Loucy (cell line): ENCODE measurements around the gene STEAP4.
"Not testable (repeated sequence)": the region's sequence is repeated elsewhere in the genome, so short reads cannot be mapped to it uniquely, and the experiment has no call there.

ENCODE experiments used
- H2AFZ ChIP-seq: fragments of 200-600 bp; sonication (generic); 2 replicates; pipeline ENCODE4 v1.6.0; 2016; ENCODE audit warnings: antibody characterized with exemption, mild to moderate bottlenecking, low read length, moderate library complexity
- H3F3A ChIP-seq: fragments of 200-600 bp; 2 replicates; pipeline ENCODE4 v1.6.0; 2016; ENCODE audit warnings: antibody characterized with exemption, low read depth, mild to moderate bottlenecking
- H3K27me3 ChIP-seq: fragments of 200-600 bp; sonication (generic); 2 replicates; pipeline ENCODE4 v1.6.1; 2014; ENCODE audit warnings: low read length, mild to moderate bottlenecking; ENCODE audit not compliant: insufficient read depth, poor library complexity, severe bottlenecking
- H3K36me3 ChIP-seq: fragments of 200-600 bp; sonication (generic); 2 replicates; pipeline ENCODE4 v1.6.1; 2016; ENCODE audit warnings: low read length; ENCODE audit not compliant: insufficient read depth
- H3K4me1 ChIP-seq: fragments of 200-600 bp; sonication (generic); 2 replicates; pipeline ENCODE4 v1.5.1; 2014; ENCODE audit warnings: low read length, mild to moderate bottlenecking; ENCODE audit not compliant: insufficient read depth, poor library complexity, severe bottlenecking
- H3K4me2 ChIP-seq: fragments of 200-600 bp; sonication (generic); 2 replicates; pipeline ENCODE4 v1.6.0; 2014; ENCODE audit warnings: antibody characterized with exemption, low read length, low read depth, mild to moderate bottlenecking; ENCODE audit not compliant: poor library complexity, severe bottlenecking
- H3K4me3 ChIP-seq: fragments of 200-600 bp; sonication (generic); 2 replicates; pipeline ENCODE4 v1.5.1; 2014; ENCODE audit warnings: low read length, mild to moderate bottlenecking, mixed read lengths; ENCODE audit not compliant: poor library complexity, severe bottlenecking
- H3K79me2 ChIP-seq: fragments of 200-600 bp; sonication (generic); 2 replicates; pipeline ENCODE4 v1.6.1; 2014; ENCODE audit warnings: low read length; ENCODE audit not compliant: insufficient read depth
- H3K9ac ChIP-seq: fragments of 200-600 bp; sonication (generic); 2 replicates; pipeline ENCODE4 v1.6.0; 2014; ENCODE audit warnings: mild to moderate bottlenecking, low read depth, low read length, moderate library complexity; ENCODE audit not compliant: poor library complexity, severe bottlenecking
- H3K9me2 ChIP-seq: fragments of 200-600 bp; sonication (generic); replicated peaks from 2 replicates; pipeline ENCODE4 v1.6.1; 2016; ENCODE audit warnings: low read depth, low read length, mixed read lengths
- H3K9me3 ChIP-seq: fragments of 200-600 bp; sonication (generic); 2 replicates; pipeline ENCODE4 v1.6.1; 2014; ENCODE audit warnings: mild to moderate bottlenecking, antibody characterized with exemption, low read length, low read depth; ENCODE audit not compliant: insufficient read depth
- H4K20me1 ChIP-seq: fragments of 200-600 bp; sonication (generic); 2 replicates; pipeline ENCODE4 v1.6.0; 2014; ENCODE audit warnings: antibody characterized with exemption, low read length, mild to moderate bottlenecking; ENCODE audit not compliant: insufficient read depth, poor library complexity, severe bottlenecking
- CTCF ChIP-seq: fragments of 200-600 bp; sonication (generic); conservative IDR thresholded peaks from 2 replicates; pipeline ENCODE4 v1.5.1; 2014; ENCODE audit warnings: mild to moderate bottlenecking, antibody characterized with exemption, low read length
- EZH2phosphoT487 ChIP-seq: fragments of 200-600 bp; IDR thresholded peaks from 2 replicates; pipeline ENCODE4 v1.6.1; 2018; ENCODE audit warnings: antibody characterized with exemption, mild to moderate bottlenecking, moderate library complexity, borderline replicate concordance

STEAP4 gene

GRCh38 chr7:88267421-88267820 is 39.3 kb downstream of the STEAP4 start:
- Histone ChIP-seq H3K36me3 (no peaks in the 10 kb centered on the region), H3K4me1 (no peaks in the 10 kb centered on the region), H3K27me3 (no peaks in the 10 kb centered on the region), H3K9me3 (no peaks in the 10 kb centered on the region), H3K4me2 (no peak overlapping the region), H3F3A (no peaks in the 10 kb centered on the region), H3K9me2 (no peaks in the 10 kb centered on the region), H3K4me3 (no peak overlapping the region), H2AFZ (no peak overlapping the region), H4K20me1 (no peaks in the 10 kb centered on the region), H3K79me2 (no peaks in the 10 kb centered on the region), H3K9ac (no peak overlapping the region)
- TF ChIP-seq EZH2phosphoT487 (no peak), CTCF (no peak)

- not testable (repeated sequence) for H4K20me1 ChIP-seq, H3K9me2 ChIP-seq, H3K27me3 ChIP-seq, H3F3A ChIP-seq, H3K4me3 ChIP-seq, H2AFZ ChIP-seq, H3K79me2 ChIP-seq, H3K36me3 ChIP-seq, H3K4me2 ChIP-seq, H3K9ac ChIP-seq, H3K4me1 ChIP-seq, H3K9me3 ChIP-seq
Observed at GRCh38 chr7:88264987-88265386, 41.7 kb downstream of the STEAP4 start.

GRCh38 chr7:88262562-88262961 is 44.1 kb downstream of the STEAP4 start:
- Histone ChIP-seq H3K27me3 (no peaks in the 10 kb centered on the region), H3K79me2 (no peaks in the 10 kb centered on the region), H3K9ac (no peak overlapping the region), H3K9me2 (no peaks in the 10 kb centered on the region), H2AFZ (no peak overlapping the region), H3K4me3 (no peak overlapping the region), H3K4me1 (no peaks in the 10 kb centered on the region), H3K4me2 (no peak overlapping the region), H3K9me3 (no peaks in the 10 kb centered on the region), H3F3A (no peaks in the 10 kb centered on the region), H3K36me3 (no peaks in the 10 kb centered on the region), H4K20me1 (no peaks in the 10 kb centered on the region)
- TF ChIP-seq CTCF: no peak
- no peak for TF ChIP-seq EZH2phosphoT487

- Histone ChIP-seq H3K36me3 (no peaks in the 10 kb centered on the region), H3K9me3 (no peaks in the 10 kb centered on the region), H3F3A (no peaks in the 10 kb centered on the region), H3K27me3 (no peaks in the 10 kb centered on the region), H3K9me2 (no peaks in the 10 kb centered on the region), H3K4me3 (no peak overlapping the region), H3K4me1 (no peaks in the 10 kb centered on the region), H3K79me2 (no peaks in the 10 kb centered on the region), H3K9ac (no peak overlapping the region), H4K20me1 (no peaks in the 10 kb centered on the region), H3K4me2 (no peak overlapping the region), H2AFZ (no peak overlapping the region)
- TF ChIP-seq CTCF (no peak), EZH2phosphoT487 (no peak)
Observed at GRCh38 chr7:88260719-88261118, 46.0 kb downstream of the STEAP4 start.
